OCI-LY7 (cell line): ENCODE measurements around the gene CORO1C. TPM values are rescaled to one million over a fixed set of nuclear protein-coding genes. Genes with fewer than 3 reads are reported as not detected.
A peak's percentile ranks its signal among the peaks of the same experiment; 100 is the strongest.

Experiments used
- BruUV-seq: library from RNA; stranded (reverse); fragments of 400-500 nt; replicated peaks from 2 replicates; lab custom pipeline; 2021; lab: Mats Ljungman, UMichigan
- CTCF ChIA-PET: fragments of 300-600 bp; sonication (Branson Sonifier 250); formaldehyde crosslinking; loops from one replicate; lab custom pipeline; 2022; ENCODE audit warnings: antibody characterized with exemption; ENCODE audit not compliant: unreplicated experiment; lab: Charles Lee
- POLR2A ChIA-PET: fragments of 300-600 bp; sonication (Branson Sonifier 250); formaldehyde crosslinking; loops from one replicate; lab custom pipeline; 2022; ENCODE audit warnings: antibody characterized with exemption; lab: Charles Lee
- DNase-seq: peaks from one replicate; pipeline ENCODE4 v3.0.0-alpha.2; 2015; ENCODE audit warnings: low spot score
- H2AFZ ChIP-seq: fragments of 200-600 bp; sonication (generic), shearing (Covaris generic); 2 replicates; pipeline ENCODE4 v1.6.1; 2014; ENCODE audit warnings: mild to moderate bottlenecking, antibody characterized with exemption, low read length, moderate library complexity
- H3K27ac ChIP-seq: fragments of 200-600 bp; sonication (generic); 2 replicates; pipeline ENCODE4 v1.5.1; 2014; ENCODE audit warnings: mixed run types, low read depth, mild to moderate bottlenecking, moderate library complexity, low read length, inconsistent platforms; ENCODE audit not compliant: poor library complexity, severe bottlenecking
- H3K36me3 ChIP-seq: fragments of 200-600 bp; sonication (generic); 2 replicates; pipeline ENCODE4 v1.6.1; 2014; ENCODE audit warnings: mild to moderate bottlenecking, antibody characterized with exemption, low read length, moderate library complexity, mixed read lengths; ENCODE audit not compliant: insufficient read depth
- H3K4me1 ChIP-seq: fragments of 200-600 bp; sonication (generic); 2 replicates; pipeline ENCODE4 v1.5.1; 2014; ENCODE audit warnings: mild to moderate bottlenecking, low read length; ENCODE audit not compliant: insufficient read depth, poor library complexity, severe bottlenecking
- H3K4me2 ChIP-seq: fragments of 200-600 bp; sonication (generic); 2 replicates; pipeline ENCODE4 v1.6.1; 2014; ENCODE audit warnings: mild to moderate bottlenecking, low read length
- H3K4me3 ChIP-seq: fragments of 200-600 bp; sonication (generic); 2 replicates; pipeline ENCODE4 v1.5.1; 2014; ENCODE audit warnings: mild to moderate bottlenecking, low read depth, low read length; ENCODE audit not compliant: poor library complexity, severe bottlenecking
- H3K79me2 ChIP-seq: fragments of 200-600 bp; sonication (generic); 2 replicates; pipeline ENCODE4 v1.6.1; 2016; ENCODE audit warnings: low read depth, mild to moderate bottlenecking, low read length, moderate library complexity, mixed read lengths; ENCODE audit not compliant: insufficient read depth
- H3K9me2 ChIP-seq: fragments of 200-600 bp; sonication (generic); 2 replicates; pipeline ENCODE4 v1.6.1; 2016; ENCODE audit warnings: mild to moderate bottlenecking, low read length, mixed read lengths; ENCODE audit not compliant: insufficient read depth
- H3K9me3 ChIP-seq: fragments of 200-600 bp; sonication (generic); 2 replicates; pipeline ENCODE4 v1.6.1; 2014; ENCODE audit warnings: mild to moderate bottlenecking, mixed run types, low read length, mixed read lengths
- H4K20me1 ChIP-seq: fragments of 200-600 bp; sonication (generic); 2 replicates; pipeline ENCODE4 v1.6.1; 2014; ENCODE audit warnings: mild to moderate bottlenecking, antibody characterized with exemption, low read length, moderate library complexity, mixed read lengths; ENCODE audit not compliant: insufficient read depth
- CTCF ChIP-seq: fragments of 200-600 bp; sonication (generic); conservative IDR thresholded peaks from 2 replicates; pipeline ENCODE4 v1.5.1; 2014; ENCODE audit warnings: mild to moderate bottlenecking, antibody characterized with exemption, low read length, moderate library complexity, mixed read lengths
- EZH2phosphoT487 ChIP-seq: fragments of 200-600 bp; sonication (generic); IDR thresholded peaks from 2 replicates; pipeline ENCODE4 v1.6.1; 2018; ENCODE audit warnings: low read depth, borderline replicate concordance, mild to moderate bottlenecking, mixed run types, antibody characterized with exemption, low read length, moderate library complexity, mixed read lengths
- intact Hi-C: fragments of 100-400 bp; cut with micrococcal nuclease; formaldehyde crosslinking; loops from one replicate; pipeline ENCODE4 v1.10.0; 2022; ENCODE audit not compliant: unreplicated experiment
- total RNA-seq, 2 experiments: library from RNA; depleted of rRNA in 1 of 2; stranded (reverse); fragments of >200 nt in 1 of 2; shearing (Covaris generic) in 1 of 2; gene quantifications; 2 replicates each; pipeline ENCODE4 v1.2.3, GENCODE V29; 2014 to 2022

Gene CORO1C
- total RNA-seq, 2 experiments from 2014 or later = 74.7 to 148 TPM

- Histone ChIP-seq H3K4me2 (no peak overlapping the region), H3K79me2 (no peaks in the 10 kb centered on the region), H3K4me3 (no peak overlapping the region), H3K9me3 (no peaks in the 10 kb centered on the region), H4K20me1 (no peaks in the 10 kb centered on the region), H3K4me1 (no peaks in the 10 kb centered on the region), H3K9me2 (no peaks in the 10 kb centered on the region), H3K36me3 (no peaks in the 10 kb centered on the region), H2AFZ (no peak overlapping the region), H3K27ac (no peak overlapping the region)
- BruUV-seq = no TSS peak
- POLR2A ChIA-PET = no interaction called here
- intact Hi-C loops = no loop called here
- CTCF ChIA-PET = no interaction called here
- DNase-seq = no peak
- 0 out of 2 replicates have a peak, but pooled peaks have one; percentile 12 for TF ChIP-seq CTCF
- TF ChIP-seq EZH2phosphoT487 = no peak
Observed at GRCh38 chr12:108599948-108600701, 131.2 kb downstream of the CORO1C start.

GRCh38 chr12:108599541-108599940 lies 131.8 kb downstream of the CORO1C start:
- no peaks in the 10 kb centered on the region for H3K4me1 ChIP-seq
- H3K79me2 ChIP-seq = no peaks in the 10 kb centered on the region
- no peaks in the 10 kb centered on the region for H4K20me1 ChIP-seq
- BruUV-seq = no TSS peak
- ChIA-PET CTCF (no interaction called here), POLR2A (no interaction called here)
- H3K4me3 ChIP-seq = no peak overlapping the region
- DNase-seq = no peak
- H3K4me2 ChIP-seq = no peak overlapping the region
- no peaks in the 10 kb centered on the region for H3K36me3 ChIP-seq
- TF ChIP-seq CTCF (no peak), EZH2phosphoT487 (no peak)
- H3K9me3 ChIP-seq = no peaks in the 10 kb centered on the region
- no peak overlapping the region for H3K27ac ChIP-seq
- no peaks in the 10 kb centered on the region for H3K9me2 ChIP-seq
- H2AFZ ChIP-seq = no peak overlapping the region
- intact Hi-C loops = no loop called here
